HG03439 (cell line): ENCODE data around the gene KRTAP5-3.

Source experiments
- ATAC-seq: cut with Tn5 transposase; IDR thresholded peaks from one replicate; pipeline ENCODE4 v1.9.1; 2021; ENCODE audit warnings: mild to moderate bottlenecking, moderate library complexity; ENCODE audit not compliant: unreplicated experiment

Gene KRTAP5-3

GRCh38 chr11:1643146-1643690 is 35.0 kb upstream of the KRTAP5-3 start:
- no peak for ATAC-seq

- ATAC-seq, result no peak
Measured at GRCh38 chr11:1642288-1643145, 34.3 kb upstream of the KRTAP5-3 start.

GRCh38 chr11:1641096-1641495 is 32.8 kb upstream of the KRTAP5-3 start:
- no peak for ATAC-seq

GRCh38 chr11:1640076-1640946 is 32.0 kb upstream of the KRTAP5-3 start:
- no peak for ATAC-seq

DNA sequence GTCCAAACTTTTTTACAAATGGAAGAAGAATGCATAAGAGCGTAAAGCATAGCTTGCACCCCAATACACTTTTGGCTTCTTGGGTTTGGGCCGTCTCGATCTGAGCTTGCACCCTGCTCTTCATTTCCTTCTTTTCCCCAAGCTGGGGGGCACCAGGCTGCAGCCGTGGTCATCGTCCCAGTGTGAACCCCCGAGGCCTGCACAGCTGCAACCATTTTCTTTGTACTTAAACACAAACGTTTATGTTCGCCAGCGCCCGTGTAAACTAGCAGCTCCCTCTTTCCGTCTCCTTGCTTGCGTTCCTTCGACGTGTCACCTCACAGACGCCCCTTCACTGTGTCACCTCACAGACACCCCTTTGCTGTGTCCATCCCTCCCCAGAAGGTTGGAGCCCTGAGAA is 31.4 kb upstream of the KRTAP5-3 start:
- ATAC-seq, result no peak

- no peak for ATAC-seq
Measured at GRCh38 chr11:1639102-1639620, 30.9 kb upstream of the KRTAP5-3 start.

DNA sequence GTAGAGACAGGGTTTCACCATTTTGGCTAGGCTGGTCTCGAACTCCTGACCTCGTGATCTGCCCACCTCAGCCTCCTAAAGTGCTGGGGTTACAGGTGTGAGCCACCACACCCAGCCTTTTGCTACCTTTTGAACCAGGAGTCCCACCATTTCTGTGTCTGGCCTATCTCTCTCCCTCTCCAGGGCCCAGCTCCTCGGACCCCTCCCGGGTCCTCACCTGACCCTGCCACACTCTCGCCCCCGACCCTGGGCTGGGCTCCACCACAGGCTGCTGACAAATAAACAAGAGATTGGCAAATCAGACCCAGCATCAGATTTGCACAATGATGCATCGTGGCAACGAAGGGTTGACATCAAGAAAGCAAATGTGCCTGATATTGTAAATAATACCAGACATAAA is 30.1 kb upstream of the KRTAP5-3 start:
- ATAC-seq, result no peak

DNA sequence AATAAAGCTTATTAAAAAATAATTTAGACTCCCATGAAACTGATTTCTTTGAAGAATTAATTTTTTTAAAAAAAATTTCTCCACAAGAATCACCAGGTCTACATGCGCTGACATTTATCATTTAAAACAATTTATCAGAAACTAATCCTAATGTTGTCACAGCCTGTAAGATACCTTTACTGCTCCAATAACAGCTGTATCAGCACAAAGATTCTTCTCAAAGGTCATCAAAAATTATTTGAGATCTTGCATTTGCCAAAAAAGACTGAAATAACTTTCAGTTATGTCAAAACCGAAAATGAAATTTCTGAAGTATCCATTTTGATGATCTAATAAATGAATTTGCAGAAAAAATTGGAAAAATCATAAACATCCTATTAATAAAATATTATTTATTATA is 29.4 kb upstream of the KRTAP5-3 start:
- no peak for ATAC-seq

DNA sequence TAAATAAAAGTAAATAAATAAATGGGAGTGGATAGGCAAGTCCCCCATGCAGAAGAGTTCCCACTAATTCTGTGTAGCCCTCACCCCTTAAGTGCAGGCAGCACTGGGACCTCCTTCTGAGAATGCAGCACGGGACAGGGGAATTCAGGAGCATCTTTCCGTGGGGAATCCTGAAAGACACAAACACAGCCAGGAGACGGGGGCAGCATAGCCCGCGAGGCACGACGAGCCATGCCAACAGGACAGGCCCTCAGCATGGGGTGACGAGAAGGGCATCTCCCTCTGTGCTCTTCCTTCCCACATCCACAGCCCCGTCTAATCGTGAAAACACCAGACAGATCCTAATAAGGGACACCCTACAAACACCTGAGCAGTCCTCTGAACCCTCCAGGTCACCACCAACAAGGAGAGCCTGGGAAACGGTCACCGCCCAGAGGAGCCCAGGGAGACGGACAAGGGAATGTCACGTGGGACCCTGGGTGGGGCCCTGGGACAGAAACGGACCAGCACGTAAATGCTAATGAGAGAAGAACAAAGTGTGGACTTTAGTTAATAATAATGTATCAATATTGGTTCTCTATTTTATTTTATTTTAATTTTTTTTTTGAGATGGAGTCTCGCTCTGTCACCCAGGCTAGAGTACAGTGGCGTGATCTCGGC is 28.2 kb upstream of the KRTAP5-3 start:
- no peak for ATAC-seq

- ATAC-seq, result no peak
Measured at GRCh38 chr11:1633864-1634263, 25.6 kb upstream of the KRTAP5-3 start.

GRCh38 chr11:1632053-1632714 is 23.9 kb upstream of the KRTAP5-3 start:
- no peak for ATAC-seq

DNA sequence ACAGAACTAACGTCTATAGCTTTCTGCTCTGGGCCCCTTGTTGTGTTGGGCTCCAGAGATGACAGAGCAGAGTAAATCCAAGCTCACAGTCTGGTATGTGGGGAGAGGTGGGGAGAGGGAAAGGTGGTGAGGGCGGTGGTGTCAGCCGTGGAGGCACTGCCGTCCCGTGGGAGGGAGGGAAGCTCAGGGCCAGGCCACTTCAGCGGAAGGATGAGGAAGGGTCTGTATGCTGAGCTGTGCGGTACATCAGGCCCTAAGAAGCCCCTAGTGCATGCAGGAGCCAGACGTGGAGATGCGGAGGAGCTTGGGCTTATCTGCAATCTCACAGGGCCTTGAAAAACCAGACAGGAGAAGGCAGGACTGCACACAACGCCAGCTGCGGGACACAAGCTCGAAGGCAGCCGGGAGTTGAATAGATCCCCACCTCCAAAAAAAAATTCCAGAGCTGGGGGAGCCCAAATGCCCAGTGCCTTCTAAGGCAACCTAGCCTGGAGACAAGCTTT is 22.9 kb upstream of the KRTAP5-3 start:
- no peak for ATAC-seq

DNA sequence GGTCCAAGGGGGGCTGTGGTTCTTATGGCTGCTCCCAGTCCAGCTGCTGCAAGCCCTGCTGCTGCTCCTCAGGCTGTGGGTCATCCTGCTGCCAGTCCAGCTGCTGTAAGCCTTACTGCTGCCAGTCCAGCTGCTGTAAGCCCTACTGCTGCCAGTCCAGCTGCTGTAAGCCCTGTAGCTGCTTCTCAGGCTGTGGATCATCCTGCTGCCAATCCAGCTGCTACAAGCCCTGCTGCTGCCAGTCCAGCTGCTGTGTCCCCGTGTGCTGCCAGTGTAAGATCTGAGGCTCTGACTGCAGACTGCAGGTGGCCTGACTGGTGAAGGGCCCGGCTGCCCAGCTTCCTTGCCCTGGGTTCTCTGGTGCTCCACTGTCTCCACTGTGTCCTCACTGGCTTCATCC is 22.0 kb upstream of the KRTAP5-3 start:
- no peak for ATAC-seq

DNA sequence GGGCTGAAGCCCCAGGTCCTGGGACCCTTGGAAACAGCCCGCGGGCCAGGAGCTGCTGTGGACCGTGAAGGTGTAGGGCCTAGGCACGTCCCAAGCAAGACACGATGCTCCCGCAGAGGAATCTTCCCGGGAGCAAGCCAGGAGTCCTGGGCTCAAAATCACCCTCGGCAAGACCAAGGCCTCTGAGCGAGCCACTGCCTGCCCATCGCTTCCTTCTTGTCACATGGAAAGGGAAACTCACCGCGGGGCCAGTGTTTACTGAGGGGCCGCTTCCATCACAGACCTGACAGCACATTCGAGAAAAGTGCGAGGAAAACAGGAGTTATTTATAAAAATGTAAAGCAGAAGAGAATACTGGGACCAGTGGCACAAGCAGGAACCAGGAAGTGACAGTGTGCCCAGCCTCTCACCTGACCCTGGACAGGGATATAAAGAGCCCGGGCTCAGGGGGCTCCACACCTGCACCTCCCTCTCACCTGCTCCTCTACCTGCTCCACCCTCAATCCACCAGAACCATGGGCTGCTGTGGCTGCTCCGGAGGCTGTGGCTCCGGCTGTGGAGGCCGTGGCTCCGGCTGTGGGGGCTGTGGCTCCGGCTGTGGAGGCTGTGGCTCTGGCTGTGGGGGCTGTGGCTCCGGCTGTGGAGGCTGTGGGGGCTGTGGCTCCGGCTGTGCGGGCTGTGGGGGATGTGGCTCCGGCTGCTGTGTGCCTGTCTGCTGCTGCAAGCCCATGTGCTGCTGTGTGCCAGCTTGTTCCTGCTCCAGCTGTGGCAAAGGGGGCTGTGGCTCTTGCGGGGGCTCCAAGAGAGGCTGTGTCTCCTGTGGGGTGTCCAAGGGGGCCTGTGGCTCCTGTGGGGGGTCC is 21.3 kb upstream of the KRTAP5-3 start, which contains the start of gene KRTAP5-5:
Gene KRTAP5-5, plus strand, starts transcription at position 450 of the 860 bp plus-strand sequence. Its CDS starts 66 bp downstream, at position 516.
- no peak for ATAC-seq

GRCh38 chr11:1628506-1629325 is 20.5 kb upstream of the KRTAP5-3 start:
- ATAC-seq, result no peak

- no peak for ATAC-seq
Measured at GRCh38 chr11:1625541-1625940, 17.3 kb upstream of the KRTAP5-3 start.

GRCh38 chr11:1624621-1625020 is 16.4 kb upstream of the KRTAP5-3 start:
- no peak for ATAC-seq

GRCh38 chr11:1623716-1624115 is 15.5 kb upstream of the KRTAP5-3 start:
- no peak for ATAC-seq
